Skeletal muscle tissue (tissue), 4 donors: Measurements from ENCODE around the gene TMC1. TPM values are rescaled to one million over a fixed set of nuclear protein-coding genes. Genes with fewer than 3 reads are reported as not detected.
A peak's percentile ranks its signal among the peaks of the same experiment; 100 is the strongest.

Experiments
- H3K27ac ChIP-seq: one replicate; pipeline ENCODE4 v1.7.0; 2013; ENCODE audit warnings: mild to moderate bottlenecking, low read depth, low read length, inconsistent platforms
- H3K27me3 ChIP-seq, 3 donors: one replicate each; pipeline ENCODE4 v1.7.0; 2013; ENCODE audit warnings: low read length in 3 of 3; ENCODE audit not compliant: control insufficient read depth in 3 of 3, insufficient read depth in 3 of 3
- H3K36me3 ChIP-seq, 3 donors: one replicate each; pipeline ENCODE4 v1.7.0; 2013; ENCODE audit warnings: low read length in 3 of 3; ENCODE audit not compliant: control insufficient read depth in 3 of 3, insufficient read depth in 3 of 3
- H3K4me1 ChIP-seq, 3 donors: one replicate each; pipeline ENCODE4 v1.7.0; 2013; ENCODE audit warnings: low read length in 3 of 3, mild to moderate bottlenecking in 3 of 3; ENCODE audit not compliant: control insufficient read depth in 3 of 3, insufficient read depth in 3 of 3
- H3K4me3 ChIP-seq, 3 donors: one replicate each; pipeline ENCODE4 v1.7.0; 2013; ENCODE audit warnings: low read length in 3 of 3
- H3K9ac ChIP-seq, 3 donors: one replicate each; pipeline ENCODE4 v1.7.0; 2013; ENCODE audit warnings: low read length in 3 of 3, mild to moderate bottlenecking in 3 of 3, moderate library complexity in 2 of 3, low read depth in 1 of 3
- H3K9me3 ChIP-seq, 3 donors: one replicate each; pipeline ENCODE4 v1.7.0; 2013; ENCODE audit warnings: low read length in 3 of 3; ENCODE audit not compliant: control insufficient read depth in 3 of 3
- total RNA-seq: library from RNA; depleted of rRNA; stranded (reverse); fragments of >200 nt; gene quantifications from one replicate; pipeline ENCODE4 v1.2.3, GENCODE V29; 2014
- donor health status: Osteomylitis.

TMC1 gene
- total RNA-seq, 1 donor from 2014 or later = 0.52 TPM

DNA sequence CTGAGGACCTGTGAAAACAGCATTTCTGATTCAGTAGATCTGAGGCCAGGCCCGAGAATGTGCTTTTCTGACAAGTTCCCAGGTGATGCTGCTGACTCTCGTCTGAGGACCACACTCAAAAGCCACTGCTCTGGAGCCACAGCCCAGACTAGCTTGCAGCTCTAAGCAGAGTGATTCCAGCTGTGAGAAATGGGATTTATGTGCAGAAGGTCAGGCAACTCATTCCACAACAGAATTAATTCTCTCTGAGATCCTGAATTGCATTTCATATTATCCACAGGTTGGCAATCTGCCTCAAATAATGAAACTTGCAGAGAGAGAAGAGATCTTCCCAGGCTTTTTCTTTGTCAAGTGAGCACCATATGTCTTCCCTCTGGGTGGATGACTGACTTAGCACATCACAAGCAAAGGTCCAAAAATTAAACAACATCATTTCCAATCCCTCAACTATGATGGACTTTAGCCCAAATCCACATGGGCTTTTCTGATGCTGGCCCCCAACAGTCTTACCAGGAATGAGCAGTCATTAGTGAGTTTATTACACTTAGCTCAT is 291.2 kb downstream of the TMC1 start:
- no peak overlapping the region for H3K4me3 ChIP-seq
- no peaks in the 10 kb centered on the region for H3K9me3 ChIP-seq
- no peak overlapping the region for H3K27ac ChIP-seq
- H3K4me1 ChIP-seq = no peaks in the 10 kb centered on the region
- no peak overlapping the region for H3K9ac ChIP-seq
- no peaks in the 10 kb centered on the region for H3K36me3 ChIP-seq
- H3K27me3 ChIP-seq = no peaks in the 10 kb centered on the region

DNA sequence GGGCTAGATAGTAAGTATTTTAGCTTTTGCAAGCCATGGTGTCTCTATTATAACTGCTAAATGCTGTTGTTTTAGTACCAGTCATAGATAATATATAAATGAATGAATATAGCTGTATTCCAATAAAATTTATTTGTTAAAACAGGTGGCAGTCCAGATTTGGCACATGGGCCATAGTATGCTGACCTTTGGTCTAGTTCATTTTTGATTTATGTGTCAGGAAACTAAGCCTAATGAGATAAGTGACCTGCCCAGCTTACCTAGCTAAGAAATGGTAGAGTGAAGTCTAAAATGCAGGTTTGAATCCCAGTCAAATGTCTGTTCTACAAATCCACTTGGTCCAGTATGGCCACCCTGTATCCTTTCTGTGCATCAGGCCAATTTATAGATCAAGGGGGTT is 292.1 kb downstream of the TMC1 start:
- H3K27ac ChIP-seq = no peak overlapping the region
- H3K9ac ChIP-seq = no peak overlapping the region
- H3K27me3 ChIP-seq = no peaks in the 10 kb centered on the region
- H3K4me1 ChIP-seq = no peaks in the 10 kb centered on the region
- H3K36me3 ChIP-seq = no peaks in the 10 kb centered on the region
- no peak overlapping the region for H3K4me3 ChIP-seq
- H3K9me3 ChIP-seq = no peaks in the 10 kb centered on the region

DNA sequence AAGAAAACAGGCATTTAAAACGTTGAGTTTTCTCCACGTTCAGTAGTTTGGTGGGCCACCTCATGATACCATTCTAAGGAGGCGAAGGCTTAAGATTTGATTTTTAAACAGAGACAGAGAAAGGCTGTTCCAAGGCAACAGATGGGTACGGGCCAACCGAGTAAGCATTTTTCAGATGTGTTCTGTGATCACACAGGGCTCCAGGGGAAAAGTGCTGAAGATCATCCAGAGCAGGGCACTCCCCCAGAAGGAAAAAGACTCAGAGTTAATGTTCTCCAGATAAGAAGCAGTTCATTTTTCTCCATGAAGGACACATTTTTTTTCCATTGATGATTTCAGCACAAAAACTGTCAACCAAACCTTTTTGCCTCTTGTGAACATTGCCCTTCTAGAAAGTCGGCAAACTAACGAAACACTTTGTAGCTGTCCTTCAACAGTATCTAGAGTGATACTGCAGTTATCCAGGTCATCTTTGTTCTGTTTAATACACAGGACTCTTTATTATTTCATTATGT is 292.7 kb downstream of the TMC1 start:
- Histone ChIP-seq H3K27me3 (no peaks in the 10 kb centered on the region), H3K4me1 (no peaks in the 10 kb centered on the region), H3K27ac (no peak overlapping the region), H3K4me3 (no peak overlapping the region), H3K9ac (no peak overlapping the region), H3K9me3 (no peaks in the 10 kb centered on the region), H3K36me3 (no peaks in the 10 kb centered on the region)

DNA sequence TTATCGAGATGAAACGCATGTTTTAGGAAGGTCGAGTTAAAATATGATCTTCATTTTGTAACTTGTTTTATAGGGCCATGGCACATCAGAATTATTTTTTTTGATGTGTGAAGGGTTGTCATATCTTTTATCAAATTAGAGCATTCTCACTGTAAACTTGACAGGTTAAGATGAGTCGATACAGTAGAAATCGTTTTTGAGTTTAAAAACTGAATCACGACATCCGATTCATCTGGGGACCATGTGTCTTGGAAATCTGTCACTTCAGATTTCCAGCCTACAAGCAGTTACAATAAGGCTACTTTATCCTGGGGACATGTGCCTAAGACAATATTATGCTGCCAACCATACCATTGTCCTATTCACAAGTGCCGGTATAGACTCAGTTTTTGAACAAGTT is 295.3 kb downstream of the TMC1 start:
- Histone ChIP-seq H3K9ac (no peak overlapping the region), H3K4me1 (no peaks in the 10 kb centered on the region), H3K9me3 (no peaks in the 10 kb centered on the region), H3K4me3 (no peak overlapping the region), H3K36me3 (no peaks in the 10 kb centered on the region), H3K27me3 (no peaks in the 10 kb centered on the region), H3K27ac (no peak overlapping the region)

DNA sequence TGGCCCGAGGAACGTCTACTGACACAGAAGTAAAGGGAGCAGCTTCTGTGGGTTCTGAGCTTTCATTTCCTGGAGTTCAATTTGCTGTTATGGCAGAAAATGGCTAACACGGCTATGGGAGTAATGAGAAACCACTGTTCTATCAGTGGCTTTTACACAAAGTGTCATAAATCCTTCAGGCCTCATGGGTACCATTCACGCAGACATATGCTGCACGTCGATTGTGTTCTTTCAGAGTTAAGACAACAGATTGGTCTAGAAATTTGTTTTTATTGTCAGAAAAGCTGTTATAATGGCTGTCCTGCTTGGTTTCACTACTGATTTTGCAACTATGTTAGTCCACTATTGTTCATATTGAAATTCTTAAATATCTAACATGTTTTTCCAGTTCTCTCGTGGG is 296.0 kb downstream of the TMC1 start:
- Histone ChIP-seq H3K4me3 (no peak overlapping the region), H3K27me3 (no peaks in the 10 kb centered on the region), H3K4me1 (no peaks in the 10 kb centered on the region)

DNA sequence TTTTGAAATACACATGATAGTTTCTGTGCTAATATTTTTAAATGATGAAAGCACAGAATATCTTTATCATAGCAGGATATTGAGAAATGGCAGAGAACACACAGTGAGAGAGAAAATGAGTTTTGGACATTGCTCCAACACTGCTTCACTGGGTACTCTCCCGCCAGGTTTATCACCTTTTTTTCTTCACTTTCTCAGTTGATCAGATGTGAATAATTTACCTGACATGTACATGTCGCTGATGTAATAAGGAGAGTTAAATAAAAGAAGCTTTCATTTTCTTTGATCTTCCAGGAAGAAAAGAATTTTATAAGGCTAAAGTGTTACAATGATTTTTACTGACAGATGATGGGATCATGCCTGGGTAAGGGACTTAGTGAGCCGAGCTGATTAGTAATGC is 297.0 kb downstream of the TMC1 start:
- H3K9me3 ChIP-seq = no peaks in the 10 kb centered on the region
- H3K4me3 ChIP-seq = no peak overlapping the region
- no peaks in the 10 kb centered on the region for H3K4me1 ChIP-seq
- no peaks in the 10 kb centered on the region for H3K27me3 ChIP-seq
- no peak overlapping the region for H3K9ac ChIP-seq
- no peak overlapping the region for H3K27ac ChIP-seq
- no peaks in the 10 kb centered on the region for H3K36me3 ChIP-seq

More for the DNA sequence above, 296.0 kb downstream of the TMC1 start:
- no peaks in the 10 kb centered on the region for H3K9me3 ChIP-seq
- no peaks in the 10 kb centered on the region for H3K36me3 ChIP-seq
- no peak overlapping the region for H3K27ac ChIP-seq
- no peak overlapping the region for H3K9ac ChIP-seq

DNA sequence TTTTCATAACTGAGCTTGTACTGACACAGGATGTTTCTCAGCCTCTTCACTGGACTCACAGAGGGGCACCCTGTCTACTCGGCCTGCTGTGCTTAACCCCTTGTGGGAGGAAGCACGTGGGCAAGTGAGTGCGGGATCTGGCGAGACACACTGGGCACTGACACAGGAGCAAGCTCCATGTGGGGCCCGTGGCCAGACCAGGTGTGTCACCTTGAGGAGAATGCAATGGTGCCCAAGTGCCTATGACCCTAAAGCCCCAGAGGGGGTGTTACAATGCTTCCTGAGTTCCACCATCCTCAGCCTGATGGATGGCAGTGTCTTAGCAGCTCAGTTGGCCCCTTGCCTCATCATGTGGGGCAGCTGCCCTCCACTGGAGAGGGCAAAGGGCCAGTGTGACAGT is 302.6 kb downstream of the TMC1 start:
- no peak overlapping the region for H3K9ac ChIP-seq
- H3K9me3 ChIP-seq = no peaks in the 10 kb centered on the region
- no peaks in the 10 kb centered on the region for H3K27me3 ChIP-seq
- H3K4me1 ChIP-seq = no peaks in the 10 kb centered on the region
- no peaks in the 10 kb centered on the region for H3K36me3 ChIP-seq
- H3K4me3 ChIP-seq = no peak overlapping the region
- no peak overlapping the region for H3K27ac ChIP-seq

DNA sequence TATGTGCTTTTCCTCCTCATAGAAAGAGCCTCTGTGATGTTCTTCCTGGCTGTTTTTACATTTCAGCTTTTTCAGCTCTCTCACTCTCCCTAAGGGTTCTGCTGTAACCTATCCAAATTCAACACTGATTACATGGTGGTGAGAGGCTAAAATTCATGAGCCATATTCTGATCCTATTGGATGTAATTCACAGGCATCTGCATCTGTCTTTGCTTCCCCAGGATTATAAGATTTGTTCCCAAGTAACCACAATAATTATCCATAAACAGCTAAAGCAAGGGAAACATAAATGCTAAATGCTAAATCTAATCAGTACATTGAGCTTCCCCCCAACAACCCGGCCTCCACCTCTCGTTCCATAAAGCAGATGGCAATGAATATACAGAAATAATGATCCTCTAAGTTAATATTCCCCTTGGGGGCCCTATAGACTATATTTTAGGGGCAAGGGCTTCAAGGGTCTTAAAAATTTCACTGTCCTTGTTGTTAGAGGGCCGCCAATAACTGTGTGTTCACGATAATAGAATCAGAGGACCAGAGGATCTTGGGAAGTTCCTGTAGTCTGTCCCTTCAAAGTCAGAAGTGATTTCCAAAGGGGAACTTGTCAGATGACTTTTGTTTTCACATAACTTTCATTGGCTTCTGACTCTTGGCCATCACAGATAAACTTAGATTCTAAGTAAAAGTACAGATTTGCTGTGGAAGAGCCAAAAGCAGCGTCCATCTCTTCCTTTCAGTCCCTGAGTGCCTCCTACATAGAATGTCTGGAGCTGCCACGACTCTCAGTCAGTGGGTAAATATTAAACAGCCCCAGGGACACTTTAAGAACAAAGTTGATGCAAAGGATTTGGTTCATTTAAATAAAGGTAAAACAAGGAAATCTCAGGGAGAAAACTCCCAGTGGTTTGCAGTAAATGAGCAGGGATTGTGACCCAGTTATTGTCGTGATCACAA is 305.9 kb downstream of the TMC1 start:
- Histone ChIP-seq H3K36me3 (no peaks in the 10 kb centered on the region), H3K27me3 (no peaks in the 10 kb centered on the region), H3K4me3 (no peak overlapping the region), H3K4me1 (no peaks in the 10 kb centered on the region), H3K9ac (no peak overlapping the region), H3K27ac (peak overlapping the region; percentile 38), H3K9me3 (no peaks in the 10 kb centered on the region)

DNA sequence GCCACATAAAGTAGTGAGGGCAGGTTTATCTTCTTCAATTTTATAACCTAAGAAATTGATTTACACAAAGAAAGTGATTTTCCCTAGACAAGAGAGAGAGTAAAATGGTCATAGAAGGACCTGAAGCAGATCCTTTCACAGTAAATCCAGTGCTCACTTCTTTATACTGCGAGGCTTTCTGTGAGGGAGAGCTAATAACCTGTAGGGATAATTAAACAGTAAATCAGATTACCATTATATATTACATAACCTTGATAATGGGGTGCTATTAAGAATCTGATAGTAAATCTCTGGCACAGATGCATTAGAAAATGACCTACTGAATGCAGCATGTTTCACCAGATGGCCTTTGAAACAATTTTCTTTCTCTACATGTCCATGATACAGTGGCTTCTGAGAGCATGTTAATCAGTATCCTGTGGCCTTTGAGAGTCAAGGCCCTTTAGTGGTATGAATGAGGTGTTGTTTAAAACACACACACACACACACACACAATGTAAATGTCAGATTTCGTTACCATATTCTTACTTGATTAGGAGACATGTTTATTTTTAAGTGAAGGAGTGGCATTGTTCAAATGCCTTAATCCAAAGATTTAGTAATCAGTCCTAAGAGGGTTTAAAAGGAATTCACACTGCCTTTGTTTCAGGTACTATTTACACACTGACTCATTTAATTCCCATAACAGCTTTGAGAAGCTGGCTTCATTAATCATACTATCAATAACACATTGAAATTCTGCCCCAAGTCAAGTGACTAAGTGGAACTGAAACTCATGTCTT is 306.7 kb downstream of the TMC1 start:
- H3K36me3 ChIP-seq = no peaks in the 10 kb centered on the region
- no peaks in the 10 kb centered on the region for H3K27me3 ChIP-seq
- H3K9ac ChIP-seq = no peak overlapping the region
- no peaks in the 10 kb centered on the region for H3K9me3 ChIP-seq
- H3K4me1 ChIP-seq = no peaks in the 10 kb centered on the region
- H3K4me3 ChIP-seq = no peak overlapping the region
- H3K27ac ChIP-seq = no peak overlapping the region

DNA sequence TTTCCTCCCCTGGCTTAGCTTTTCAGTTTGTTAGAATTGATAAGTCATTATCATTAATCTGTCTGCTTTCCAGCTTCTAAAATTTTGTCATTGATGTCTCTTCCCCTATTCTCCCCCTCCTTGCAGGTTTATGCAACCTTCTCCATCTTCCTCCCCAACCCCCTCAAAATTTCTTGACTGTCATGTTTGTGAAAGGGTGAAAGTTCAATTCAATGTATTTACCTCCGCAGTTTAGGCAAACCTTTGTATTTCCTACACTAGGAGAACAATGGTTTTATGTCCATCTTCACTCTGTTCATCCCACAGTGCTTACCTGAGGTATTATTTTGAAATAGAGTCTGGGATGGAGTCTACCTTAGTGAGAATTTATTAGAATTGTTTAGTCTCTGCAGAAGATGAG is 313.6 kb downstream of the TMC1 start:
- H3K9ac ChIP-seq = no peak overlapping the region
- no peaks in the 10 kb centered on the region for H3K9me3 ChIP-seq
- H3K27me3 ChIP-seq = no peaks in the 10 kb centered on the region
- no peak overlapping the region for H3K27ac ChIP-seq
- H3K4me1 ChIP-seq = no peaks in the 10 kb centered on the region
- no peak overlapping the region for H3K4me3 ChIP-seq
- no peaks in the 10 kb centered on the region for H3K36me3 ChIP-seq
